OCI-LY3 (cell line): Measurements from ENCODE around the gene KRT4.

Experiments used
- EZH2phosphoT487 ChIP-seq: fragments of 200-600 bp; shearing (Covaris generic); IDR thresholded peaks from 2 replicates; pipeline ENCODE4 v1.6.1; 2018; ENCODE audit warnings: antibody characterized with exemption, mixed run types, low read depth
- TF ChIP-seq, protein P1 (sequence below): fragments of 200-600, 300-600 bp; sonication (generic); IDR thresholded peaks from 2 replicates; pipeline ENCODE4 v1.5.1; 2014; ENCODE audit warnings: antibody characterized with exemption, low read length, low read depth

DNA sequence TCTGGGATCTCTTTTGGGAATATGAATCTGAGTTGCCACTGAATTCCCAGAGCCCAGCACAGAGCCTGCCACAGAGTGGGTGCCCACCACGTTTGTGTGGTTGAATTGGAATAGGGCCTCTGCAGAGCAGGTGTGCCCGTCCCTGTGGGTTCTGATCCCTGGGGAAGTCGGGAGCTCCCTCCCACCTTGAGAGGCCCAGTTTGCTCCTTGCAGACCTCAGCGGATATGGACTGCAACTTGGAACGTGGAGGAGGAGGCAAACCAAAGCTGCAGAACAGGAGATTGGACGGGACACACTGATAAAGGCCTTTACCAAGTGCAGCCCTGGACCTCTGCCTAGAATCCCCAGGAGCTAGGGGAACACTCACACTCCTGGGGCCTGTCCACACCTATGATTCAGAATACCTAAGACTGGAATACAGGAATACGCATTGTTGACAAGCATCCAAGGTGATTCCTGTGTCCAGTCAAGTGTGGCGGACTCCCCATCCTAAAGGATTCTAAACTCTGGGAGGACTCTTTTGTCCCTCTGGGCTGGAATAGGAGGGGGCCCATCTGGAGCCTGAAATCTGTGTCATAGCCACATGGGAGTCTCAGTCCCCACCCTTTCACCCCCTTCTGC is 39.2 kb downstream of the KRT4 start:
- TF ChIP-seq, protein P1, sequence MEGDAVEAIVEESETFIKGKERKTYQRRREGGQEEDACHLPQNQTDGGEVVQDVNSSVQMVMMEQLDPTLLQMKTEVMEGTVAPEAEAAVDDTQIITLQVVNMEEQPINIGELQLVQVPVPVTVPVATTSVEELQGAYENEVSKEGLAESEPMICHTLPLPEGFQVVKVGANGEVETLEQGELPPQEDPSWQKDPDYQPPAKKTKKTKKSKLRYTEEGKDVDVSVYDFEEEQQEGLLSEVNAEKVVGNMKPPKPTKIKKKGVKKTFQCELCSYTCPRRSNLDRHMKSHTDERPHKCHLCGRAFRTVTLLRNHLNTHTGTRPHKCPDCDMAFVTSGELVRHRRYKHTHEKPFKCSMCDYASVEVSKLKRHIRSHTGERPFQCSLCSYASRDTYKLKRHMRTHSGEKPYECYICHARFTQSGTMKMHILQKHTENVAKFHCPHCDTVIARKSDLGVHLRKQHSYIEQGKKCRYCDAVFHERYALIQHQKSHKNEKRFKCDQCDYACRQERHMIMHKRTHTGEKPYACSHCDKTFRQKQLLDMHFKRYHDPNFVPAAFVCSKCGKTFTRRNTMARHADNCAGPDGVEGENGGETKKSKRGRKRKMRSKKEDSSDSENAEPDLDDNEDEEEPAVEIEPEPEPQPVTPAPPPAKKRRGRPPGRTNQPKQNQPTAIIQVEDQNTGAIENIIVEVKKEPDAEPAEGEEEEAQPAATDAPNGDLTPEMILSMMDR = no peak
- TF ChIP-seq EZH2phosphoT487 = no peak
